Mucosa of stomach (tissue), 1 donor: Measurements from ENCODE around the gene NCSTN.
A peak's percentile ranks its signal among the peaks of the same experiment; 100 is the strongest.

ENCODE experiments used
- H3K27me3 ChIP-seq: one replicate; pipeline ENCODE4 v1.7.0; 2013; ENCODE audit warnings: mild to moderate bottlenecking, low read length; ENCODE audit not compliant: control insufficient read depth, insufficient read depth
- H3K36me3 ChIP-seq: one replicate; pipeline ENCODE4 v1.7.0; 2013; ENCODE audit warnings: low read length; ENCODE audit not compliant: control insufficient read depth, insufficient read depth
- H3K4me1 ChIP-seq: one replicate; pipeline ENCODE4 v1.7.0; 2013; ENCODE audit warnings: mild to moderate bottlenecking, low read length; ENCODE audit not compliant: control insufficient read depth, insufficient read depth
- H3K4me3 ChIP-seq: one replicate; pipeline ENCODE4 v1.7.0; 2013; ENCODE audit warnings: low read length
- H3K9ac ChIP-seq: one replicate; pipeline ENCODE4 v1.7.0; 2013; ENCODE audit warnings: mild to moderate bottlenecking, low read length, moderate library complexity
- H3K9me3 ChIP-seq: one replicate; pipeline ENCODE4 v1.7.0; 2013; ENCODE audit warnings: mild to moderate bottlenecking, low read length, moderate library complexity; ENCODE audit not compliant: control insufficient read depth
- donor health status: Pancreatic carcinoma.

The NCSTN gene

GRCh38 chr1:160354388-160354985, 11.3 kb downstream of the NCSTN start:
- Histone ChIP-seq H3K4me3 (no peak overlapping the region), H3K36me3 (peaks cover 31% of the 10 kb centered on the region), H3K27me3 (no peaks in the 10 kb centered on the region), H3K4me1 (no peaks in the 10 kb centered on the region), H3K9ac (no peak overlapping the region), H3K9me3 (no peaks in the 10 kb centered on the region)

- Histone ChIP-seq H3K9me3 (no peaks in the 10 kb centered on the region), H3K9ac (no peak overlapping the region), H3K4me3 (no peak overlapping the region), H3K36me3 (peaks cover 20% of the 10 kb centered on the region), H3K4me1 (no peaks in the 10 kb centered on the region), H3K27me3 (no peaks in the 10 kb centered on the region)
Measured at GRCh38 chr1:160357286-160358002, 14.3 kb downstream of the NCSTN start.

DNA sequence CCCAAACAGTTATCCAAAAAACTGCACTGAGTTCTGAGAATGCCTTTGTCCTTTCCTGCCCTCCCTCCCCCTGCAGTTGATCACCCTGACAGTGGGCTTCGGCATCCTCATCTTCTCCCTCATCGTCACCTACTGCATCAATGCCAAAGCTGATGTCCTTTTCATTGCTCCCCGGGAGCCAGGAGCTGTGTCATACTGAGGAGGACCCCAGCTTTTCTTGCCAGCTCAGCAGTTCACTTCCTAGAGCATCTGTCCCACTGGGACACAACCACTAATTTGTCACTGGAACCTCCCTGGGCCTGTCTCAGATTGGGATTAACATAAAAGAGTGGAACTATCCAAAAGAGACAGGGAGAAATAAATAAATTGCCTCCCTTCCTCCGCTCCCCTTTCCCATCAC, 14.9 kb downstream of the NCSTN start:
- H3K9ac ChIP-seq, result no peak overlapping the region
- H3K9me3 ChIP-seq, result no peaks in the 10 kb centered on the region
- H3K4me1 ChIP-seq, result no peaks in the 10 kb centered on the region
- H3K27me3 ChIP-seq, result no peaks in the 10 kb centered on the region
- peaks cover 20% of the 10 kb centered on the region for H3K36me3 ChIP-seq
- no peak overlapping the region for H3K4me3 ChIP-seq

DNA sequence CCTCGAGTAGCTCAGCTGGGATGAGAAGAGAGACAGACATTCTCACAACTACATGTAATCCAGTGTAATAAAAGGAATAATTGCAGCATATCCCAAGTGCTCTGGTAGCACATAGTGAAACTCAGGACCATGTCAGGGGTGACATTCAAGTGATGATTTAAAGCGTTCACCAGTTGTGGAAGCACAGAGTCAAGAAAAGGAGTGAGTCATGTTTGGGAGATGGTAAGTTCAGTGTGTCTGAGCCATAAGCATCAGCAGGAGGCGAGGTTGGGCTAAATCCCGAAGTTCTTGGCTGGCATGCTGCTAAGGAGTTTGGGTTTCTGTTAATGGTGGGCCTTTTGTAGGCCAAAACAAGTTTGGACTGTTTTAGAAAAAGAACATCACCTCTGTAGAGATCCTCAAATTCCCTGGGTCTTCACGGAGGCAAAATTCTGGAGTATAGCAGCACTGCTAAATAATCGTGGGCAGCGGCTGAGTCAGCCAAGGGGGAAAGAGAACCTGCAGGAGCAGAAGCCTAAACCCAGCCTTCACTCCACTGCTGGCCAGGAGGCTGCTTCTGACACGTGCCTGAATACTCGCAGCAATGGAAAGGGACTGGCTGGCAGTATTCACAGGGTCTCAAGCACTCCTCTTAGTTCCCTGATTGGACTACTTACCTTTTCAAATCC, 16.5 kb downstream of the NCSTN start:
- H3K4me3 ChIP-seq, result no peak overlapping the region
- no peak overlapping the region for H3K9ac ChIP-seq
- no peaks in the 10 kb centered on the region for H3K4me1 ChIP-seq
- peaks cover 13% of the 10 kb centered on the region for H3K36me3 ChIP-seq
- H3K27me3 ChIP-seq, result no peaks in the 10 kb centered on the region
- H3K9me3 ChIP-seq, result no peaks in the 10 kb centered on the region

- Histone ChIP-seq H3K36me3 (peaks cover 11% of the 10 kb centered on the region), H3K4me3 (no peak overlapping the region), H3K9ac (no peak overlapping the region), H3K9me3 (no peaks in the 10 kb centered on the region), H3K4me1 (no peaks in the 10 kb centered on the region), H3K27me3 (no peaks in the 10 kb centered on the region)
Measured at GRCh38 chr1:160360227-160360695, 17.1 kb downstream of the NCSTN start.

DNA sequence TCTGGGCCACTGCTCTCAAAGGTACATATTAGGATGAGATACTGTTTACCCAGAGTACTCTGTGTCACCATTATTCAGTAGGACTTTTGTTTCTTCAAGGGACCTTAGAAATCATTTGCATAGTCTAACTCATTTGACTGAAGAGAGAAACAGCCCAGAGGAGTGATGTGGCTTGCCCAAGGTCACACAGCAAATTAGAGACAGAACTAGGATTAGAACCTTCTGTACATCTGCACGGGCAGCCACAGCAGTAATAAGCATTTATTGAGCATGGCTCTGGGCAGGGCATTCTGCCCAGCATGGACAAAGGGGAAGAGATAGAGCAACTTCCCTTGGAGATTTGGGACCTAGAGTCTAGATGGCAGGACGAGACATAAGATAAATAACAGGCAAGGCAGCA, 18.0 kb downstream of the NCSTN start:
- Histone ChIP-seq H3K27me3 (no peaks in the 10 kb centered on the region), H3K4me3 (no peak overlapping the region), H3K36me3 (peaks cover 2% of the 10 kb centered on the region), H3K9ac (no peak overlapping the region), H3K4me1 (no peaks in the 10 kb centered on the region), H3K9me3 (no peaks in the 10 kb centered on the region)

DNA sequence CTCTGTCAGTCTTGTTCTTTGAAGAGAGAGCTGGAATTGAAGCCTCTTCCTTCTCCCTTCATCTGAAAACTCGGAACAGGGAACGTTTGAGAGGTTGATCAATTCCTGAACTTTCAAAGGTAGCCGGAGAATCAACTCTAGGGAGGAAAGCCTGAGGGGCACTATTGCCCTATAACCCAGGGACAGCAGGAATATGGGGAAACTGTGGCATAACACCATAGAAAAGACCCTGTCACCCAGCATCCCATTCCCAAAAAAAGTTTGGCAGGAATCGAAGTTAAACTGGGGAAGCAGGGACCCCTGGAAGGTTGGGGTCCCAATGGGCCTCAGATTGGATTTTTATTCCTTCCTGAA, 18.6 kb downstream of the NCSTN start:
- no peaks in the 10 kb centered on the region for H3K9me3 ChIP-seq
- no peak overlapping the region for H3K4me3 ChIP-seq
- H3K9ac ChIP-seq, result peak overlapping the region; percentile 15
- no peaks in the 10 kb centered on the region for H3K4me1 ChIP-seq
- H3K36me3 ChIP-seq, result no peaks in the 10 kb centered on the region
- no peaks in the 10 kb centered on the region for H3K27me3 ChIP-seq

- H3K27me3 ChIP-seq, result peaks cover 3% of the 10 kb centered on the region
- H3K9ac ChIP-seq, result no peak overlapping the region
- no peak overlapping the region for H3K4me3 ChIP-seq
- no peaks in the 10 kb centered on the region for H3K36me3 ChIP-seq
- no peaks in the 10 kb centered on the region for H3K4me1 ChIP-seq
- H3K9me3 ChIP-seq, result no peaks in the 10 kb centered on the region
Measured at GRCh38 chr1:160362168-160362957, 19.2 kb downstream of the NCSTN start.

- H3K27me3 ChIP-seq, result peaks cover 8% of the 10 kb centered on the region
- H3K4me3 ChIP-seq, result no peak overlapping the region
- H3K4me1 ChIP-seq, result no peaks in the 10 kb centered on the region
- H3K36me3 ChIP-seq, result no peaks in the 10 kb centered on the region
- no peaks in the 10 kb centered on the region for H3K9me3 ChIP-seq
- H3K9ac ChIP-seq, result no peak overlapping the region
Measured at GRCh38 chr1:160363010-160363409, 19.8 kb downstream of the NCSTN start.

GRCh38 chr1:160363951-160364735, 21.0 kb downstream of the NCSTN start:
- Histone ChIP-seq H3K4me1 (no peaks in the 10 kb centered on the region), H3K36me3 (no peaks in the 10 kb centered on the region), H3K9ac (no peak overlapping the region), H3K9me3 (no peaks in the 10 kb centered on the region), H3K4me3 (no peak overlapping the region), H3K27me3 (peaks cover 10% of the 10 kb centered on the region)

GRCh38 chr1:160365325-160365724, 22.1 kb downstream of the NCSTN start:
- Histone ChIP-seq H3K4me3 (no peak overlapping the region), H3K9ac (no peak overlapping the region), H3K27me3 (peaks cover 10% of the 10 kb centered on the region), H3K36me3 (no peaks in the 10 kb centered on the region), H3K4me1 (no peaks in the 10 kb centered on the region), H3K9me3 (no peaks in the 10 kb centered on the region)
